KOPT-K1 (cell line): ENCODE data around the gene PTH2.

Experiments used
- H3K27ac ChIP-seq: fragments of 200-600 bp; sonication (generic); 2 replicates; pipeline ENCODE4 v1.5.1; 2016; ENCODE audit warnings: antibody characterized with exemption, mild to moderate bottlenecking, low read depth, low read length; ENCODE audit not compliant: poor library complexity, severe bottlenecking
- H3K36me3 ChIP-seq: fragments of 200-600 bp; sonication (generic); 2 replicates; pipeline ENCODE4 v1.5.1; 2017; ENCODE audit warnings: antibody characterized with exemption, mild to moderate bottlenecking, low read length, moderate library complexity; ENCODE audit not compliant: insufficient read depth
- H3K9me3 ChIP-seq: fragments of 200-600 bp; sonication (generic); 2 replicates; pipeline ENCODE4 v1.5.1; 2017; ENCODE audit warnings: antibody characterized with exemption, low read length, mild to moderate bottlenecking; ENCODE audit not compliant: insufficient read depth, poor library complexity, severe bottlenecking

Gene PTH2

DNA sequence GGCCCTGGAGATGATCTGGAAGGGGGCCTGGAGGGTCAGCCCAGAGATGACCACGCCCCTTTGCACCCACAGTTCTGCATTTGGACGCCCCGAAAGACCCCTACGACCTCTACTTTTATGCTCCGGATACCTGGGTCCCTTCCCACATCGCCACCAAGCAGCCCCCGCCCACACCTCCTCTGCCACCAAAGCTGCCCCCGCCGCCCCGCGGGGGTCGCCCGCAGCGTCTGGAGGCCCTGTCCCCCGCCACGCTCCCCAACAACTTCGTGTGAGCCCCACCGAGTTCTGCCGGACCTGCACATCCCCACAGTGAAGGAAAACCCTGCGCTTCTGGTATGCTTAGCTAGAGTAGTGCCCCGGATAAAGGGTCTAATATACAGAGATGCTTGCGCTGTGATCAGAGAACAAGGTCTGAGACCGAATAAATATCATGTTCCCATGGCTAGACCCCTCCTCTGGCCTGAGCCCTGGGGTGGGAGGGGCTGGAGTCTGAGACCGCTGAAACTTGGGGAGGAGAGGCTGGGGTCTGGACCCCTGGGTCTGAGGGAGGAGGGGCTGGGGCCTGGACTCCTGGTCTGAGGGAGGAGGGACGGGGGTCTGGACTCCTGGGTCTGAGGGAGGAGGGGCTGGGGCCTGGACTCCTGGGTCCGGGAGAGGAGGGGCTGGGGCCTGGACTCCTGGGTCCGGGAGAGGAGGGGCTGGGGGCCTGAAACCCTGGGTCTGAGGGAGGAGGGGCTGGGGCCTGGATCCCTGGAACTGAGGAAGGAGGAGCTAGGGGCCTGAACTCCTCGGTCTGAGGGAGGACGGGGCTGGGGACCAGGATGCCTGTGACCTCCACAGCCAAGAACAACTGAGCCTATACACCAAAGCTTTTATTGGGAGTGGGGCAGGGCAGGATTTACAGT lies 5.6 kb upstream of the PTH2 start:
- Histone ChIP-seq H3K36me3 (no peaks in the 10 kb centered on the region), H3K9me3 (no peaks in the 10 kb centered on the region), H3K27ac (no peak overlapping the region)

DNA sequence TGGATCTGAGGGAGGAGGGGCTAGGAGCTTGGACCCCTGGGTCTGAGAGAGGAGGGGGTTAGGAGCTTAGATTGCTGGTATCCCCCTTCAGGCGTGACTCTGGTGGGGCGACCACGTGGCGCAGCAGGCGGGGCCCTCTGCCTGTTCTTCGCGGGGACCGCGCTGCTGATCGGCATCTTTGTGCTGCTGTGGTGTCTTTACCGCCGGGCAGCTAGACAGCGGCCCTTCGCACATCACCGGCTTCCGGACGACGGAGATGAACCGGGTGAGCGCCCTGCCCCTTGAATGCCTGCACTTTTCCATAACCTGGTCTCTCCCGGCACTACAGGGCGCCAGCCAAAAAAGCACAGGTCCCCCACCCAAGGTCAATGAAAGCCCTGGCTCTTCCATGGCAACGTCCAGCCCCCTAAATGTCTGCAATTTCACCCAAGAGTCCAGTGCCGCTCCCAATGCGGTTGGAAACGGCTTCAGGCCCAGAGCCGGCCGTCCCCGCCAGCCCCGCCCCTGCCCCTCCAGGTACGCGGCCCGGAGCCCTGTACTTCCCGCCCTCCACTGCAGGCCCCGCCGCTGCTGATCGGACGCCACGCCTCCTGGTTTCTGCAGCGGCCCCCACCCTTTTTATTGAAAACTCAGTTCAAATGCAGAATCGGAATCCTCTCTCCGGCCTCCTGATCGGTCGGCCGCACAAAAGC lies 4.8 kb upstream of the PTH2 start:
- H3K27ac ChIP-seq, result no peak overlapping the region
- H3K36me3 ChIP-seq, result no peaks in the 10 kb centered on the region
- no peaks in the 10 kb centered on the region for H3K9me3 ChIP-seq

DNA sequence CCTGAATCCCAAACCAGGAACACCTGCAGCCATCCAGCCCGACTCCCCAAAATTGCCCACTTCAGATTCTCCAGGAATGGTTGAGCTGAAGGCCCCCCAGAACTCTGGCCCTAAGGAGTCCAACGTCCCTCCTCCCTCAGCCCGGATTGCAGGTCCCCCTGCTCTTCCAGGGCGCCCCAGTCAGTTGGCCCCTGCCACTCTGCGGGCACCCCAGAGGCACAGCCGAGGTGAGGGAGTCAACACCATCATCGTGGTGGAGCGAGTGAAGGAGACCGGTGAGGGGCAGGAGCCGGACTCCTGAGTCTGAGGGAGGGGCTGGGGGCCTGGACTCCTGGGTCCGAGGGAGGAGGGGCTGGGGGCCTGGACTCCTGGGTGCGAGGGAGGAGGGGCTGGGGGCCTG lies 4.1 kb upstream of the PTH2 start:
- Histone ChIP-seq H3K36me3 (no peaks in the 10 kb centered on the region), H3K27ac (no peak overlapping the region), H3K9me3 (no peaks in the 10 kb centered on the region)

DNA sequence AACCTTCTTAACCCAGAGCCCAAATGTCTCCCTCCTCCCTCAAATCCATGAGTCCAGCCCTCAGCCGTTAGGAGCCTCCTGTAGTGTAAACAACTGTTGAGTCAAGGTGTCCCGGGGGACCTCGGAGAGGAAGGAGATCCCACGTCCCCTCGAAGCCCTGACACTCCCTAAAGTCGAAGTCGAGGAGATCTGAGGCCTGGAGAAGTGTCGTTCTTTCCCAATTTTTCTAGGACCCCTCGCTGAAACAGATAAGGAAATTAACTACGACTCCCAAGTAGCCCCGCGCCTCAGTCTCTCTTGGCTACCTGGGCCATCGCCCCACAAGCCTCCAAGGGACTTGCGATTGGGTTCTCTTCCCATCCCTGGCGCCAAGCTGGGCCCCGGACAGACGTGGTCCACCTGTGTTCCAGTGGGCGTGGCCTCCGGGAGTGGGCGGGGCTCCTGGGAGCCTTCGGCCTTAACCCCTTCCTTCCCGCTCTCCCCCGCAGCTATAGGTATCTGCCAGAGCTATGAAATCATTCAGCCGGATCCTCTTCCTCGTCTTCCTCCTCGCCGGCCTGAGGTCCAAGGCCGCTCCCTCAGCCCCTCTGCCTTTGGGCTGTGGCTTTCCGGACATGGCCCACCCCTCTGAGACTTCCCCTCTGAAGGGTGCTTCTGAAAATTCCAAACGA lies 2.8 kb upstream of the PTH2 start:
- Histone ChIP-seq H3K9me3 (no peaks in the 10 kb centered on the region), H3K36me3 (no peaks in the 10 kb centered on the region), H3K27ac (no peak overlapping the region)

DNA sequence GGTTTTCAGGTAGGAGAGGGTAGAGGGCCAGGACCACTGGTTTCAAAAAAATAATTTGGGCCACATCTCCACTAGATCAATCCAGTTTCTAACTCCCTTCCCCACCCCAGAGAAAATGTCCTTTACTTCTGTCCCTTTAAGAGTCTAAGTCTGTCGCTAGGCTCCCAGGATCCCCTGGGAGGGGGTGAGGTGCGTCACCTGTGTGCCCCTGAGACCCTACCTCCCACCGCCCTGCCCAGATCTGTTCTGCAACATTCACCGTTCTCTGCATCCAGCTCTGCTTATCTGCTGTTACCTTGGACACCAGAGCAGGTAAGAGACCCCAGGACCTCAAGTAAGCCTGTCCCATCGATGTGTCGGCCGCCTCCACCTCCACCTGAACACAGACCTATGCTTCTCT lies 1.9 kb upstream of the PTH2 start, which contains the start of gene GFY:
TSS of gene GFY (plus strand) at position 211 of the 400 bp plus-strand sequence. CDS start 1,043 bp downstream, outside the sequence.
- Histone ChIP-seq H3K36me3 (no peaks in the 10 kb centered on the region), H3K27ac (no peak within 1 kb of the TSS)

DNA sequence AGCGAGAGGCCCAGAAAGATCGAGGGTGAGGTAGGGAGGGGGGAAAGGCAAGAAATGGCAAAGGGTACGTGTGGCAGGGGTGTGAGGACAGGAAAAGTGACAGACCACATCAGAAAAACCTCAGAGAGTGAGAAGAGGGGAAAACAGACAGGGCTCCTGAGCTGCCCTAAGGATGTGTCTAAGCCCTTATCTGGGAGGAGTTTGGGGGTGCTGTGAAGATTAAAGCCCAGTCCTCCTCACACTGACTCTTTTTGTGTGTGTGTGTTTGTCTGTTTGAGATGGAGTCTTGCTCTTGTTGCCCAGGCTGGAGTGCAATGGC lies 703 bp upstream of the PTH2 start:
- no peaks in the 10 kb centered on the region for H3K9me3 ChIP-seq

More for the DNA sequence above, 1.9 kb upstream of the PTH2 start, which contains the start of gene GFY:
- no peaks in the 10 kb centered on the region for H3K9me3 ChIP-seq

DNA sequence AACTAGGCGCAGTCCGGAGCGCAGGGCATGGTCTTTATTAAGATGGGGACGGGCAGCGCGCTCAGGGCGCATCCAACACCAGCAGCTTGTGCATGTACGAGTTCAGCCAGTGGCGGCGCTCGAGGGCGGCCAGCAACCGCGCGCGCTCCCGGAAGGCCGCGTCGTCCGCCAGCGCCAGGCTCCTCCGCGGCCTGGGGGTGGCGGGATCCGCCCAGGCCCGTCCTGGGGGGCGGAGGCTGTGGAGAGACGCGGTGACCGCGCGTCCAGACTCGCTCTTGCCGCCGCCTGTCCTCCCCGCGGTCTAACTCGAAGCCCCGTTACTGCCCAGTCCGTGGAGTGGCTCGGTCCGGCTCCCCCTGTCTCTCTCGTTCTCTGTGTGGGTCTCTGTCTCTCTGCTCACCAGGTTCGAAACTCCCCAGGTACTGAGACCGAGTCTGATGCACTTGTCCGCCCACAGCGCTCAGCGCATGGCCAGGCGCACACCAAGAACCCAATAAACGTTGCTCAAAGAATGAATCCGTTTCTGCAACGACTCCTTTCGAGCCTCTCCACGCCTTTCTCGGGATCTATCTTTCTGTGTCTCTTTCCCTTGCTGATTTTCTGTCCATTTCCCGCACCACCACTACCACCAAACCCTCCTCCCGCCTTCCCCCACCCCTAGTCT lies 702 bp downstream of the PTH2 start:
- no peaks in the 10 kb centered on the region for H3K36me3 ChIP-seq
- no peaks in the 10 kb centered on the region for H3K9me3 ChIP-seq
- no peak overlapping the region for H3K27ac ChIP-seq

More for the DNA sequence above, 703 bp upstream of the PTH2 start:
- Histone ChIP-seq H3K27ac (no peak overlapping the region), H3K36me3 (no peaks in the 10 kb centered on the region)

DNA sequence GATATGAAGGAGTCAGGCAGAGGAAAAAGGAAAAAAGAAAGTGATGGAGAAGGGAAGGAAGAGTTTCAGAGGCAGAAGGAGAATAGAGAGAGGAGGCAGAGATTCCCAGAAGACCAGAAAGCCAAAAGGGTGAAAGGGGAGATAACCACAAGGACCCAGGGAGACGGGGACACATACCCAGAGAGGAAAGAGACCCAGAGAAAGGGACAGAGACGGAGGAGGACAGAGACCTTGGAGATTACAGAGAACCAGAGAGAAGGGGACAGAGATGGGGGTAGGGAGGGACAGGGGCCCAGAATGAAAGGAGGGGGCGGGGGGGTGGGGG lies 1.4 kb downstream of the PTH2 start:
- Histone ChIP-seq H3K9me3 (no peaks in the 10 kb centered on the region), H3K27ac (no peak overlapping the region), H3K36me3 (no peaks in the 10 kb centered on the region)

DNA sequence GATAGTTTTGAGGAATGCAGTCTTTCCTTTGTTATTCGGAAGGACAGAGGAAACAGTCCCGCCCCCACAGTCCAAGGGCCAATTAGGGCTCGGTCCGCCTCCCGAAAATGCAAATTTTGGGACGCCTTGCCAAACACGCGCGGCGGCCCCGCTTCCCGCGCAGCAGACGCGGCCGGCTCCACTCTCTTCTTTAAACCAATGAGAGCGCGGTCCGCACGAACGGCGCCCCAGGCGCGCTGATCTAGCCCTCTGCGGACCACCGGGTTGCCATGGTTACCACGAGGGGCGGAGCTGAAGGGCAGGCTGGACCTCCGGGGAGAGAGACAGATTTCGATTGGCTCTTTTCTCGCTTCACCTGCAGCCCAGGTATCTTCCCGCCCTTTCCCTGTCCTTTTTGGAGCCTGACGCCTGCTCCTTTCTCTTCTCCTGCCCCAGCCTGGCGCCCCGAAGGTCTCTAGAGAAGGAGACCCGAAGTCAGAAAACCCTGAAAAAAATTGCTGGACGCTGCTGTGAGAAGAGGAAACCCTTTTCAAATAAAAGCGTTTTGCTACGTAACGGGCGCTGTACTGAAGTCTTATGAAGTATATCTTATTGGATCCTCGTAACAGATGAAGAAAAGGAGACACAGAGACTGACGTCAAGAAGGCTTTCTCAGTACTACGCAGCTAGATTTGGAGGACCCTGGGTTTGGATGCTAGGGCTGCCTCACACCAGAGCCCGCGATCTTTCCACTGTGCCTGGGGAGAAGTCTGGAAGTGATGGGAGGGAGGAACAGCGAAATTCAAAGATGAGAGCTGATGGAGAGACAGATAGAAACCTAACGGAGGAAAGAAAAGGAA lies 2.0 kb downstream of the PTH2 start:
- H3K27ac ChIP-seq, result no peak overlapping the region
- H3K36me3 ChIP-seq, result no peaks in the 10 kb centered on the region
- H3K9me3 ChIP-seq, result no peaks in the 10 kb centered on the region

DNA sequence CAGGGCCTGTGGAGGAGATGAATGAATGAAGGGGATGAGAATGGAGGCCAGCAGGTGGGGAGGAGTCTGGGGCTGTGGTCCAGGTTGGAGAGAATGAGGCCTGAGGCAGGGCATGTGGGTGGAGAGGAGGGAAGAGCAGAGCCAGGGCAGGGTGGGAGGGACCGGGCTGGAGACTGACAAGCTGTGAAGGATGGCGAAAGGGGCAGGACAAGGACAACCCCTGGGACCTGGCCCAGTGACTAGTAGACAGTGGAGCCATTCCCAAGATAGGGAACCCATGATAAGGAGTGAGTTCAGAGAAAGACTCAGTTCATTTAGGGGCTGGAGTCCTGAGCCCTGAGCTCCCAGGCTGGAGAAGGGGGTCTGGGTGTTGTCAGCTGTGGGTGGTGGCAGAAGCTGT lies 3.0 kb downstream of the PTH2 start:
- Histone ChIP-seq H3K27ac (no peak overlapping the region), H3K9me3 (no peaks in the 10 kb centered on the region), H3K36me3 (no peaks in the 10 kb centered on the region)

DNA sequence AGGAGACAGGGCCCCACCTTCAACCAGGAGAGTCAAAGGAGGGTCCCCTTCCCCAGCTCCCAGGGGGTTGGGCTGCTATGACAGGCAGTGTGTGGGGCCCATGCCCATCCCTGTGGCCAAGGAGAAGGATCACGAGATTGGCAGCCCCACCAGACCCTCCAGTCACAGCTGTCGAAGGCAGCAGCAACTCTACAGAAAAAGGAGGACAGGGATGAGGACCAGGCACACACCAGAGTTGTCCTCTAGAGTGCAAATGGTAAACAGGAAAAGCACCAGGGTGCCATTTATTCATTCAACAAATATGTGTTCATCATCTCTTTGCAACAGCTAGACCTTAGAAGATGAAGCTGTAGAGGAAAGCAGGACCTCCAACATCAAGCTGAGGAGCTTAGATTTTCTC lies 4.1 kb downstream of the PTH2 start:
- no peak overlapping the region for H3K27ac ChIP-seq
- no peaks in the 10 kb centered on the region for H3K9me3 ChIP-seq
- no peaks in the 10 kb centered on the region for H3K36me3 ChIP-seq

DNA sequence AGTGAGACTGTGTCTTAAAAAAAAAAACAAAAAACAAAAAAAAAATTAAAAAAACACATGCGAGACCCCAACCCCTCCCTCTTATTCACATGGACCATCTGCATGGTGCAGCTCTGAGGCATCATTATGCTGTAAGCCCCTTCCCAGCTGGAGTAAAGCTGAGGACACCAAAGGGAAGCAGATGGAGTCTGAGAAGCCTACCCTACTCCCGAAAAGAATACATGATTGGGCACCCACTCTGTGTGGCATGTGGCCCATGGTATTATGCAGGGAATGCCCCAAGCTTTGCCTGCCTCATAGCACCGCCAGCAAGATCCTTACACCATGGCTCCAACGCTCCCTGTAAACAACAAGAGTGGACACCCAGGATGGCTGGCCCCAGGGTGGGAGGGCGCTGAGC lies 4.7 kb downstream of the PTH2 start:
- Histone ChIP-seq H3K9me3 (no peaks in the 10 kb centered on the region), H3K36me3 (no peaks in the 10 kb centered on the region), H3K27ac (no peak overlapping the region)

DNA sequence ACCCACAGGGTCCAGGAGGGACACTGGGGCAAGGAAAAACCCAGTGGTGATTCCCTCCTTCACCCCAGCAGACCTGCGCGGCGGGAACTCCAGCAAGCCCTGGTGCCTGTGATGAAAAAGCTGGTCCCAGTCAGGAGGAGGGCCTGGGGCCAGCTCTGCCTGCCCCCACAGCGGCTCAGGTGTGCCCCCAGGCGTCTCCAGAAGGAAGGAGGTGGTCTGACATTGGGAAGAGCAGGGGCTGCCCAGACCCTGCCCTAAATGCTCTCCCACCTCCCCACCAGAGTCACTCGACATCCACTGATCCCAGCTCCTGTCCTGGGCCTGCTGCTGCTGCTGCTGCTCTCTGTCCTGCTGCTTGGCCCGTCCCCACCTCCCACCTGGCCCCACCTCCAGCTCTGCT lies 6.2 kb downstream of the PTH2 start:
- Histone ChIP-seq H3K9me3 (no peaks in the 10 kb centered on the region), H3K36me3 (no peaks in the 10 kb centered on the region), H3K27ac (no peak overlapping the region)

DNA sequence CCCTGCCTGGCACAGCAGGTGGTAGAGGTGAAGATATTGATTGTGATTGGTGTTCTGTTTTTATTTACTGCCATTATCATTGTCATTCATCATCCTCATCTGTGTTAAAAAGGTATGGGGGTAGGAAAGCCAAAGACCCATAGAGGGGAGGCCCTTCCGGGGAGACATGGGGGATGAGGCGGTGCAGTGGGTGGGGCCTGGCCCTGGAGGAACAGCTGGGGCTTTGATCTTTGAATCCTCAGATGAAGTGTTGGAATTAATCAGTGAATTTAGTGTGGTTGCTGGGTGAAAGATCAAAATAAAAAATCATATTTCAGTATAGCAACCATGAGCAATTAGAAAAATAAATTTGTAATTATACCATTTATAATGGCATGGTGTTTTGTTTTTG lies 7.4 kb downstream of the PTH2 start:
- no peaks in the 10 kb centered on the region for H3K36me3 ChIP-seq
- no peaks in the 10 kb centered on the region for H3K9me3 ChIP-seq
- H3K27ac ChIP-seq, result no peak overlapping the region
